GM21367 (cell line): ENCODE results near the gene ILDR2.
A peak's percentile ranks its signal among the peaks of the same experiment; 100 is the strongest.
"Not testable (repeated sequence)": the region's sequence is repeated elsewhere in the genome, so short reads cannot be mapped to it uniquely, and the experiment has no call there.

Experiments used
- ATAC-seq: cut with Tn5 transposase; IDR thresholded peaks from one replicate; pipeline ENCODE4 v1.9.1; 2021; ENCODE audit not compliant: unreplicated experiment

The ILDR2 gene

DNA sequence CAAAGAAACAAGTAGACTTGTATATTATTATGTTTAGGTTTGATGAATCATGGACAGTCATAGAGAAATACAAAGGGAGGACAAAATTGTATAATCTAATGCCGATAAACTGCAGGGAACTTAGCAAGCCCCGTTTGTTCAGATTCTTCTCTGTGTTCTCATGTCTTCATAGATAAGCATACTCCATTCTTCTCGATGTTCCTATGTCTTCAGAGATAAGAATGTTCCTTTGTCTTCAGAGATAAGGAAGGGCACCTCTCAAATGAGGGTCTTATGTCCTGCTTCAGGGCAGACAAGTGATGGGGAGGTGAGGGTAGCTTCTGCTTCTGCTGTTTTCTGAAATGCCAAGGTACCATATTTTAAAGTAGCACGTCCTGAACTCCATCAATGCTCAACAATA lies 79.6 kb downstream of the ILDR2 start:
- no peak for ATAC-seq

DNA sequence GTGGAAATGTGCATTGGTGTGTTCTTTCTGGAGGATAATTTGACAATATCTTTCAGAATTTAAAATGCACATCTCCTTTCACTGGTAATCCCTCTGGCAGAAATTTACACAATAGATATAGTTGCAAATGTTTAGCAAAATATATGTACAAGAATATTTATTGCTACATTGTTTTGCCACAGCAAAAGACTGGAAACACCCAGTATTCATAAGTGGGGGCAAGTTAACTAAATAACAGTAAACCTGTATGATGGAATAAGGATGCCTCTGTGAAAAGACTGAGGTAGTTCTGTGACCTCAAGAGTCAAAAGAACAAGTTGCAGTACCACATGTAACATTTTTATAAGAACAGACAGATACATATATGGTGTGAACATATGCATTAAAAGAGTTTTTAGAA lies 85.6 kb downstream of the ILDR2 start:
- ATAC-seq, result no peak

DNA sequence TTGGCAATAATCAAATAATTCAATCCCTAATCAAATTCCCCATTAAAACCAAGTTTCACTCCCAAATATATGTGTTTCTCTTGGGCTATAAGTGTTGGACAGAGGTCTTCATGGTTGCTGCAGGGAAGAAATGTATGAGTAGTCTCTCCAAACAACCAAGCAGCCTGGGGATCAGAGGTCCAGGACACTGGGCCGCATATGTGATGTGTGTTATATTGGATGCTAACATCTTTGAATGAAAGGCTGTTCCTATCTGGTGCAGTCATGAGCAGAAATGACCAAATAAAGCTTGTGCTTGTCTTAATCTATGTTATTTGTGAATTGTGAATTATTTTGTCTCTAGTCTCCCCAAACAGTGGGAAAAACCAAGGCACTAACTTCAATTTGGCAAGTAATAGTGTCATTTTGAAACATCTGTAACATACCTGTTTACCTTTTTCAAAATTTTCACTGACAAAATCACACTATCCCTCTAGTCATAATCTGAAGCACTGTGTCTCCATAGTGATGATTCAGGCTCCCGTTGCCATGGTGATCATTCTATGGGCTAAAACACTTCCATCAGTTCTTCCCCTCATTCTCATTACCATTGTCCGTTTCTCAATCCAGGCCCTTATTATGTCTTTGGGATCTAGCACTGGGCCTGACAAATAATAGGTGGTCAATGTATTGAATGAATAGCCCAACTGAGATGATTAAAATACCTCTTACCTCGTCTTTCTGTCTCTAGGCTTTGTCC lies 86.8 kb downstream of the ILDR2 start:
- ATAC-seq, result no peak

DNA sequence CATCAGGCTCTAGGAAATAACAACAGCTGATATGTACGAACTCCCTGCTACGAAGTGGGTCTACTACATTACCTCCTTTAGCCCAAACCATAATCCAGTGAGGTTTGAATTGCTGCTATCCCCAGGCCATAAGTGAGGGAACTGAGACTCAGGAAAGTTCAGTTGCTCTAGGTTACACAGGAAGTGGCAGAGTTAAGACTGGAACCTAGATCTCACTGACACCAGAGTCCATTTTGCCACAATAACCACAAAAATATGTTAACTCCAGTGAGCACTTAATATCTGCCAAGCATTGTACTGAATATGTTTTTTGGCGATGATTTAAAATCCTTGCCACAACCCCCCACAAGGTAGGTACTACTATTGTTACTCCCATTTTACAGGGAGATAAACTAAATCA lies 90.4 kb downstream of the ILDR2 start:
- ATAC-seq, result no peak

DNA sequence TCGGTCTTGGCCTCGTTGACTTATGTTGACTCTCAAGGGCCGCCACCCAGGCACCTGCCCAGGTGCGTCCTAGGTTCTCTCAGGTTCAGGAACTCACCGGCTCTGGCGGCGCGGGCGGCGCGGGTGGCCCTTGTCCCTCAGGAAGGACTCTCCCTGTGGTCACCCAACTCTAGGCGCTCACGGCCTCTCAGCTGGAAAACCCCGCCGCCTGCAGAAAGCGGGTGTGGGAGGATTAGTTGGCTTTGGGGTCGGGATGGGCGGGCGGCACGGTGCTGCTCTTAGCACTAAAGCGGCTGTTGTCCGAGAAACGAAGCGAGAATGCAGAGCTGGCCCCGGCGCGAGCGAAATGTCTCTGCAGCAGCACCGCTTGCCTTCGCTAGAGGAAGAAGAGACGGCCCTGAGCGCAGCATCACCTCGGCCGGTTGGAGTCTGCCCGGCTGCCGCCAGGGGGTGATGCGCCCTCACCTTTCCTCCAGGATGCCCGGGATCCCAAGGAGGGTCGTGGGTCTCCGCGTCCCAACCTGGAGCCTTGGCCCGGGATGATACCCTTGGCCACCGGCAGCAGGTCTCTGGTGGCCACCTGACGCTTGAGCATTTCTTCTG lies 91.2 kb downstream of the ILDR2 start:
- peak; percentile 54 for ATAC-seq

DNA sequence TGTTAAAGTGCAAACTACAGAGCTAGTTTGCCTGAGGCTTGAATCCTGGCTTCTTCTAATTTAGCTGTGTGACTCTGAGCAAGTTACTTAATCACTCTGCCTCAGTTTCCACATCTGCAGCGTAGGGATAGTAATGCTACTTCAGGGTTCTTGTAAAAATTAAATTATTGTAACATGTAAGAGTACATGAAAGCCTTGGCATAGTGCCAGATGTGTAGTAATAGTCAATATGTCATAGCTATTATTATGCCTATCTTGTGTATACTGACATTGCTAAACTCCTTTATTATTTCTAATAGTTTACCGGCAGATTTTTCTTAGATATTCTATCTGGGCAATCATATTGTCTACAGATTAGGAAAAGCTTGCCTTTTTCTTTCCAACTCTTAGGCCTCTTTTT lies 92.4 kb downstream of the ILDR2 start:
- no peak for ATAC-seq

DNA sequence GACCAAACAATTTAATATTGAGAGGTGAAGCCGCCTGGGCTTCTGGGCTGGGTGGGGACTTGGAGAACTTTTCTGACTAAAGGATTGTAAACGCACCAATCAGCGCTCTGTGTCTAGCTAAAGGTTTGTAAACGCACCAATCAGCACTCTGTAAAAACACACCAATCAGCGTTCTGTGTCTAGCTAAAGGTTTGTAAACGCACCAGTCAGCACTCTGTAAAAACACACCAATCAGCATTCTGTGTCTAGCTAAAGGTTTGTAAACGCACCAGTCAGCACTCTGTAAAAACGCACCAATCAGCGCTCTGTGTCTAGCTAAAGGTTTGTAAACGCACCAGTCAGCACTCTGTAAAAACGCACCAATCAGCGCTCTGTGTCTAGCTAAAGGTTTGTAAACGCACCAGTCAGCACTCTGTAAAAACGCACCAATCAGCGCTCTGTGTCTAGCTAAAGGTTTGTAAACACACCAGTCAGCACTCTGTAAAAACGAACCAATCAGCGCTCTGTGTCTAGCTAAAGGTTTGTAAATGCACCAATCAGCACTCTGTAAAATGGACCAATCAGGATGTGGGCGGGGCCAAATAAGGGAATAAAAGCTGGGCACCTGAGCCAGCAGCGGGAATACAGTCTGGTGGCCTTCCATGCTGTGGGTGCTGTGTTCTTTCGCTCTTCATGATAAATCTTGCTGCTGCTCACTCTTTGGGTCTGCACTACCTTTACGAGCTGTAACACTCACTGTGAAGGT lies 97.0 kb downstream of the ILDR2 start:
- not testable (repeated sequence) for ATAC-seq

DNA sequence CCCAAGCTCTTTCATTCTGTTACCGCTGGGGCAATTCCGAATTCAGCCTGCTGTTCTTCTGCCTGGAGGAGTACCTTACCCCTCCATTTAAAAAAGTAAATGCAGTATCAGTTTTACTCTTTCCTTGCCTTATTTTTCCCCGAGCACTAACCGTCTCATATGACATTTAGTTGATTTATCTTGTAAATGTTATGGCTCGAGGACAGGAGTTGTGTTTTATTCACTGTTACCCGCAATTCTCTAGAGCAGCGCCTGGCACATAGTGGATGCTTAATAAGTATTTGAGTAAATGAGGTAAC lies 98.9 kb downstream of the ILDR2 start:
- ATAC-seq, result peak; percentile 3

DNA sequence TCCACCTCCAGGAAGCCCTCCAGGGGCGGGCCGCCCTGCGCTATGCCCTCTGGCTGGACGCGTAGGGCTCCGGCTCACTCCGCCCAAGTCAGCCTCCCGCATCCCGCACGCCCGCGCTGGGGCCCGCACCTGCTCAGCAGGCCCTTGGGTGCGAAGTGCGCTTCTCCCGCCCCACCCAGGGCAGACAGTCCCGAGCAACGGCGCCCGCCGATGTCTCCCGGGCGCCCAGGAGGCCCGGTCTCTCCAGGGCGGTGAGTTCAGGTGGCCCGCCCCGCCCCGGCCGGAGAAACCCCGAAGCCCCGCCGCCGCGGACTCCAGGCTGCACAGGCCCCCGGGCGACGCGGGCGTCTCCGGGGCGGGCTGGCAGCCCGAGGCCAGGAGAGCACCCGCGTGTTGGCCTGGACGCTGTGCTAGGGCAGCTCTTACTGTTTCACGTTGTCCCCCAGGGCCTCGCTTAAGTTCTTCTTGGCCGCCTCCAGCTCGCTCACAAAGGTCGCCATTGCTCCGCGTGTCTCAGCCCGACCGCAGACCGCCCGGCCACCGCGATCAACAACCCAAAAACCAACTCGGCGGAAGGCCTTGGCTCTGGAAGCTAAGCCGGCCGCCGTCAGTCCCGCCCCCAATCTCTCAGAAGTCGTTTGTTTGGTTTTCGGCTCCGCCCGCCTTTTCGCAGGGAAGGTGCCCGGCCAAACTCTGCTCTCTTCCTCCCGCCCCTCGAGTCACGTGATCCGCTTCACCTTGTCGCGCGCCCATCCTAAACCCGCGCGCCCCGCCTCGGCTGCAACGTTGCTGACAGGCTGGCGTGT lies 99.4 kb downstream of the ILDR2 start, which contains the start of gene TADA1:
TADA1 (minus strand) TSS at position 531 of the 806 bp plus-strand sequence; CDS start at position 500, 31 bp downstream.
- peak; percentile 93 for ATAC-seq

DNA sequence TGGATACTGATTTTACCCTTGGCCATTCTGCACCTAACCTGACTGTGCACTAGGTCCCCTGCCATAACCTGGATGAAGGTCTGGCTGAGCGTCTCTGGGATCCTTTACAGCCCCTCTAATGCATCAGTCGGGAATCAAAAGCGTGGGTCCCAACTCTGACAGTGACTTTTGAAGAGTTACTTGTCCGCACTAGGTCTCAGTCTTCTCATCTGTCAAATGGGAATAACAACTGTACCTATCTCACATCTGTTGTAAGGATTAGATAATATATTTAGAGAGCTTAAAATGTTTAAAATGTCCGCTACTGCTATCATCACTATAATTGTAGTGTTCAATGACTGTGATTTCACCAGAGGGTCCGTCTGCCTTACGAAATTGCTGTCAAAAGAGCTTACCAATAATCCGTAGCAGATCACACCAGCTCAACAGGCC lies 100.0 kb downstream of the ILDR2 start:
- no peak for ATAC-seq

DNA sequence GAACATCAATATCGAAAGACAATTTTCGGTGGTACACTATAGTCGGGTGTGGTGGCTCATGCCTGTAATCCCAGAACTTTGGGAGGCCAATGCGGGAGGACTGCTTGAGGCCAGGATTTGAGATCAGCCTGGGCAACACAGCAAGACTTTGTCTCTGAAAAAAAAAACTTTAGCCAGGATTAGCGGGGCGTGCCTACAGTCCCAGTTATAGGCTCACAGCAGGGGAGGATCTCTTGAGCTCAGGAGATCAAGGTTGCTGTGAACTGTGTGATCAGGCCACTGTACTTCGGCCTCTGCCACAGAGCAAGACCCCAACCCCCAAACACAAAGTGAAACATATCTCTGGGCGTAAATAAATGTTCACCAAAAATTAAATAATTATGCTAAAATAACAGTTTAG lies 100.9 kb downstream of the ILDR2 start:
- ATAC-seq, result no peak

DNA sequence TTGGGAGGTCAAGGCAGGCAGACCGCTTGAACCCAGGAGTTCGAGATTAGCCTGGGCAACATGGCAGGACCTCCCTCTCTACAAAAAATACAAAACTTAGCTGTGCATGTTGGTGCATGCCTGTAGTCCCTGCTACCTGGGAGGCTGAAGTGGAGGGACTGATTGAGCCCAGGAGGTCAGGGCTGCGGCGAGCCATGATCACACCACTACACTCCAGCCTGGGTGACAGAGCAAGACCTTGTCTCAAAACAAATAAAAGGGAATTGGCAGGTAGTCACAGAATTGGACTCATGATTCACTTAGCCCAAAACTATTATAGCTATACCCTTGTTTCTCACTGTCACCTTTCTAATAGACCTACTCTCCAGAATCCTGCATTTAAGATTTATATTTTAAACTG lies 104.8 kb downstream of the ILDR2 start:
- no peak for ATAC-seq

DNA sequence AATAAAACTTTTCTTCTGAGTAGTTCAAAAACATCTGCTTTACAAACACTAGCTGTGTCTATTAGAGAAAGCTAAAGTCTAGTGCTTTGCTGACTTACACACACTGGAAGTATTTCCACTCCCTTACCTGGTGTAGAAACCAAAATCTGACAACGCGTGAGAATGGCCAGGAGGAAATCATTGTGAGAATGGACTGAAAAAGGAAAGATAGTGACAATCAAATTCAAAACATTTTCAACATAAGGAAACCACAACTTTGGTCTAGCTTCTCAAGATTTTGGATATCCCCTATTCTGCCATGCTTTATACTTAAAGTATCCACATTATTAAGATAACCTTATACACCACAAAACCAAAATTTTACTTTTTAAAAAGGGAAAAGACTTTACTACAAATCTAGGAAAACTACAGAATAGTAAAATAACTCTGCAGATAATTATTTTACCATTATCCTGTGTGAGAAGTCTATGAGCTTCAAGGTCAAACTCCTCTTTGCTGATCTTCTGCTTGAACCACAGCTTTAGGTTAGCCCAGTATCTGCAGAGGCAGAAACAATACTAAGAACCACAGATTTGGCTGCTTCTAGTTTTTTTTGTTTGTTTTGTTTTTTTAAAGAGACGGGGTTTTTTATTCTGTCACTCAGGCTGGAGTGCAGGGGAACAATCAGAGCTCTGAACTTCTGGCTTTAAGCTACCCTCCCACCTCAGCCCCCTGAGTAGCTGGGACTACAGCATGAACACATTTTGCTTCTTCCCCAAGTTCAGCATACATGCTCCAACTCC lies 105.8 kb downstream of the ILDR2 start:
- no peak for ATAC-seq

DNA sequence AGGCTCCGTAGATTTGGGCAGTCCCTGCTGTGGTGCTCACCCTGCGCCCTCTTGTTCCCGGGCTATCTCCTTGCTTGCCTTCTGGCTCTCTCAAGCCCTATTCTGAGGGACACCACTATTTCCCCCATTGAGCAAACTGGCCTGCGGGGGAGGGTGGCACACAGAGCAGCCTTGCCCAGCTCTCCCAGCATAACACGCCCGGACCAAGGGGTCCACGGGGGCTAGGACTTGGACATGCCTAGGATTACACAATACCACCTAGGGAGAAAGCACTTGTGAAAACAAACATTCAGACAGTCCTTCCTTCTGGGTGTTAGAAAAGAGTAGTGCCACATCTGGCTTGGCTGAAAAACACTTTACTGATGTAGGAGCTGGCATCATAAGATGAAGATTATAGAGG lies 106.7 kb downstream of the ILDR2 start:
- ATAC-seq, result no peak

DNA sequence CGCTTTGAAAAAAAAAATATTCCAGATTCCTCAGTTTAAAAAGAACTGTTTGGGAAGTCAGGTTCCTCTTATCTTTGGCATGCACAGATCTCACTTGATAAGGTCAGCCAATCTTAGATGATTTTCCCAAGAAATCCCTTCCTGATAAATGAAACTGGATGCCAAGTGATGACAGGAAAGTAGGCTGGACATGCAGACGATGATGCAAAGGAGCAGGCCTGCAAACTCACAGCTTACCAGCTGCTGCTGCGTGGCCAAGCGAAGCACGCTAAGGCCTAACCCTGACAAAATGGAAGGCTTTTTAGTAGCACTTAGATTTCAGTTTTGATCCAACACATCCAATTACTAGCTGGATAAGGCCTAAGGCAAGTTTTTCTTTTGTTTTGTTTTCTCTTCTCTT lies 109.4 kb downstream of the ILDR2 start:
- no peak for ATAC-seq

DNA sequence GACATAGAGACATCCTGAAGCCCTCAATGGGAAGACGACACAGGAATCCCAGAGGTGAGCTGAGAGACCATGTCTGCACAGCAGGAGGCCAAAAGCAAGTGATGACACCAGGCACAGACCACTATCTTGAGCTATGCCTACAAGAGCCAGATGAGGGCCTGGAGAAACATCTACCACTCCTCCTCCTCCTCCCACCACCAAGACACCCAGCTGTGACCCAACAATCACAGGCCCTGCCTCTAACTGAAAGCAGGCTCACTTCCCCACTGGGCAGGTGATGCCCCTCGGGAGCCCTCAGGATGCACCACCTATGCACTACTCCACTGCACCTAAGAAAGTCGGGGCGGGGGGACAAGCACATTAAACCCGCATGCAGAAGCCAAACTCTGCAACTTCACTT lies 115.7 kb downstream of the ILDR2 start:
- ATAC-seq, result no peak

DNA sequence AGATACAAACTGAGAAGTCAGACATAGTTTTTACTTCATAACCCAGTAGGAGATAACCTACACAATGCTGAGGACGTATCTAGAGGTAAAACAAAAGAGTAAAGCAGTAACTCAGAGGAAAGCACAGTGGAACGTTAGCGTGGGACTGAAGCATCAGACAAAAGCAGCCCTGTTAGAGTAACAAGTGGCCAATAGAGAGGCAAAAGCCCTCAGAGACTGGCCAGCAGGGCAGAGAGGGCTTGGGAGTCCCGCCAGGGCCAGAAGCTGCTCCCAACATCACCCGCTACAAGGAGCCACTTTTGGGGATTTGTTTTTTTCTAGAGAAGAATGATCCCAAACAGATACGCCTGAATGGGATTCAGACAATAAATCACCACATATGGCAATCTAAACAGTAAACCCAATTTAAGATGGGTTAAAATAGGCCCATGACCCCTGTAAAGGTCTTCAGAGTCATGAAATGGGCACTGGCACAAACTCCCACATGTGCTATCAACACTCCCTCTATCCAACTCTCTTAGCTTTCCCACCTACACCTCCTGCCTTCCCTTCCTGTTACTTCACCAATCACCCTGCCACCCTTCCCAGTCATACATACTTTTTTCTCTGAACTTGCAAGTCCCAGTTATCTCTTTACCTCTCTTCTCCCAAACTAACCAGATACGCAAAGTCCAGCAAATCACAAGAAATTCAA lies 116.5 kb downstream of the ILDR2 start:
- no peak for ATAC-seq
